HUES64 (cell line): ENCODE measurements around the gene PDXK.

ENCODE experiments used
- H3K27ac ChIP-seq: 2 replicates; pipeline ENCODE4 v1.7.0; 2013; ENCODE audit warnings: low read depth, low read length, inconsistent platforms
- H3K27me3 ChIP-seq: 2 replicates; pipeline ENCODE4 v1.6.1; 2013; ENCODE audit warnings: mild to moderate bottlenecking, low read length; ENCODE audit not compliant: insufficient read depth
- H3K36me3 ChIP-seq: 2 replicates; pipeline ENCODE4 v1.6.1; 2013; ENCODE audit warnings: mild to moderate bottlenecking, low read length; ENCODE audit not compliant: insufficient read depth
- H3K4me1 ChIP-seq: 2 replicates; pipeline ENCODE4 v1.6.1; 2013; ENCODE audit warnings: mild to moderate bottlenecking, low read length, moderate library complexity; ENCODE audit not compliant: insufficient read depth
- H3K4me3 ChIP-seq: 2 replicates; pipeline ENCODE4 v1.5.1; 2013; ENCODE audit warnings: mild to moderate bottlenecking, low read length, moderate library complexity
- H3K9ac ChIP-seq: 2 replicates; pipeline ENCODE4 v1.6.1; 2013; ENCODE audit warnings: mild to moderate bottlenecking, low read depth, low read length
- H3K9me3 ChIP-seq: 2 replicates; pipeline ENCODE4 v1.6.1; 2013; ENCODE audit warnings: low read depth, low read length; ENCODE audit not compliant: insufficient read depth
- WGBS: fragments of 150-250, 120-280 bp; methylation state at CpG from one replicate; pipeline ENCODE4 v1.1.7; 2013; ENCODE audit warnings: missing lambda C conversion rate; 5-methylcytosine and 5-hydroxymethylcytosine counted together

PDXK gene

DNA sequence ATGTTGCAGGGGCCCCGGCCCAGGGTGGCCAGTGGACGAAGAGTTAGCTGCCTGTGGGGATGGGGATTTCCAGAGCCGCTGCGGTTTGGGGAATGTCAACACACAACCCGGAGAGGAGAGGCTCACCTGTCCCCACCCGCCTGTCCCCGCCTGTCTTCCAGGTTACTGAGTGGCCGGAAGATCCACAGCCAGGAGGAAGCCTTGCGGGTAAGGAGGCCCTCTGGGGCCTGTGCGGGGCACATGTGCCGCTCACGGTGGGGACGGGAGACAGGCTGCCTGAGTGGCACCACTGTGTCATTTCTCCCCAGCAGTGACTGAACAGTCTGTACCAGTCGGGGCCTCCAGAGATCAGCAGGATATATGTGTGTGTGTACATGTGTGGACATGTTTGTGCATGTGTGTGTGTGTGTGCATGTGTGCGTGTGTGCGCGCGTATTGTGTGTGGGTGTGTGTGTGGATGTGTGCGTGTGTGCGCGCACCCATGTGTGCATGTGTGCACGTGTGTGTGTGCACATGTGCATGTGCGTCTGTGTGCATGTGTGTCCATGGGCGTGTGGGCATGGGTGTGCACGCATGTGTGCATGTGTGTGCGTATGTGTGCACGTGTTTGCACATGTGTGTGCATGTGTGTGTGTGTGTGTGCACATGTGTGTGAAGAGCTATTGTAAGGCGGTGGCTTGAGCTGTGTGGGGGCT, 31.6 kb downstream of the PDXK start:
- no peaks in the 10 kb centered on the region for H3K27me3 ChIP-seq
- no peaks in the 10 kb centered on the region for H3K9me3 ChIP-seq
- no peak overlapping the region for H3K27ac ChIP-seq
- H3K9ac ChIP-seq, result no peak overlapping the region
- H3K4me1 ChIP-seq, result no peaks in the 10 kb centered on the region
- peaks cover 66% of the 10 kb centered on the region for H3K36me3 ChIP-seq
- no peak overlapping the region for H3K4me3 ChIP-seq
- 90% methylated on average over 28 of the region's 28 CpGs for WGBS

DNA sequence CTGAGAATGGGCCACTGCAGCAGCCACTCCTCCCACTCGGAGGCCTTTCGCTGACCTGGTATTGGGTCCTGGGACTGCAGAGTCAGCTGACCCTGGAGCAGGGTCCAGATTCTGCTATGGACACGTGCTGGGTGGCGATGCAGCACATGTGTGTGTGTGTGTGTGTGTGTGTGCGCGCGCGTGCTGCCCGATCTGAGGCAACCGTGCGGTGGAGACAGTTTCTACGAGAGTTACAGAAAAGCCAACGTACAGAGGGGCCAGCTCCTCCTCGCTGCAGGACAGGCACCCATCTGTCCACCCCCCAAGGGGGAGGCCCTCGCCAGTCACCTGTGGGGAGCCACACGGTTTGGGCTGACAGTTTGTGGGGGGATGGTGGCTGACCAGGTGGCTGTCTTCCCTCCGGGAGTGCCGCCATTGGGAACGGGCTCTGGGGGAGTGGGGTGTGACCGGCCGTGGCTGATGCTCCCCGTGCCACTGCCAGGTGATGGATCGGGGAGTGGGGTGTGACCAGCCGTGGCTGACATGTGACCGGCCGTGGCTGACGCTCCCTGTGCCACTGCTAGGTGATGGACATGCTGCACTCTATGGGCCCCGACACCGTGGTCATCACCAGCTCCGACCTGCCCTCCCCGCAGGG, 33.1 kb downstream of the PDXK start:
- peaks cover 72% of the 10 kb centered on the region for H3K36me3 ChIP-seq
- H3K27me3 ChIP-seq, result no peaks in the 10 kb centered on the region
- 95% methylated on average over 31 of the region's 31 CpGs for WGBS
- H3K9me3 ChIP-seq, result no peaks in the 10 kb centered on the region
- no peak overlapping the region for H3K27ac ChIP-seq
- H3K4me3 ChIP-seq, result no peak overlapping the region
- H3K9ac ChIP-seq, result no peak overlapping the region
- no peaks in the 10 kb centered on the region for H3K4me1 ChIP-seq

DNA sequence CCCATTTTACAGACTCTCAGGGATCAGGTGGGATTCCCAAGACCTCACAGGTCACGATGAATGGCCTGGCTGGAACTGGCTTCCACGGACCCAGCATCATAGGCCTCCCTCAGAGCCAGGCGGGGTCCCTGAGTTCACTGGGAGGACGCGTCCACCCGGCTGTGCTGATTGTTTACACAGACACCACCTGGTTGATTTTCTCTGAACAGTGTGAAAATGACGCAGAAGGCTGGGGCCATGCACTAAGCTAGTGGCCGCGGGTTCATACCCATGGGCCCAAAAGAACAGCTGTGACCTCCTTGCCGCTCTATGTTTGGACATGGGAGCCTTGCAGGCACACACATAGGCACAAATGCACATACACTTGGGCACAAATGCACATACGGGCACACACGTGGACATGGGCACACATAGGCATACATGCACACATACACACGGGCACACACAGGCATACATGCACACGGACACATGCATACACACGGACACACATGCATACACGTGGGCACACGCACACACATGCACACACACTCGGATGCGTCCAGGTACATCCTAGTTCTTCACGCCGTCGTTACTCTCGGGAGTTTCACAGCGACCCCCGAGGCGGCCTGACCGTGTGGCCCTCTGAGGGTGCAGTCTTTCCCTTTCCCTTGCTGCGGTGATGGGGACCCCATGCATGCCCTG, 34.0 kb downstream of the PDXK start:
- no peaks in the 10 kb centered on the region for H3K9me3 ChIP-seq
- H3K27me3 ChIP-seq, result no peaks in the 10 kb centered on the region
- no peak overlapping the region for H3K9ac ChIP-seq
- no peaks in the 10 kb centered on the region for H3K4me1 ChIP-seq
- 96% methylated on average over 28 of the region's 28 CpGs for WGBS
- no peak overlapping the region for H3K4me3 ChIP-seq
- H3K36me3 ChIP-seq, result peaks cover 71% of the 10 kb centered on the region
- no peak overlapping the region for H3K27ac ChIP-seq

DNA sequence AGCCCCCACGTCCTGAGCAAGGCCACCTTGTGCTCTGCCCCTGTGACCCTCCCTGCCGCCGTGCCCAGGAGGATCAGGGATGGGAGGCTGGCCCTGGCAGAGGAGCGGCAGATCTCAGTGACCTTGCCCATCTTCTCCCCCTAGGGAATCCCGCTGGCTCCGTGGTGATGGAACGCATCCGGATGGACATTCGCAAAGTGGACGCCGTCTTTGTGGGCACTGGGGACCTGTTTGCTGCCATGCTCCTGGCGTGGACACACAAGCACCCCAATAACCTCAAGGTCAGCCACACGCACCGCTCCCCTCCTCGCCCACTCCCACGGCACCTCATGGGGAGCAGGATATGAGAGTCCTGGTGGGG, 34.5 kb downstream of the PDXK start:
- peaks cover 71% of the 10 kb centered on the region for H3K36me3 ChIP-seq
- H3K27me3 ChIP-seq, result no peaks in the 10 kb centered on the region
- no peak overlapping the region for H3K27ac ChIP-seq
- no peak overlapping the region for H3K9ac ChIP-seq
- H3K4me3 ChIP-seq, result no peak overlapping the region
- no peaks in the 10 kb centered on the region for H3K9me3 ChIP-seq
- WGBS, result 96% methylated on average over 16 of the region's 16 CpGs
- H3K4me1 ChIP-seq, result no peaks in the 10 kb centered on the region

DNA sequence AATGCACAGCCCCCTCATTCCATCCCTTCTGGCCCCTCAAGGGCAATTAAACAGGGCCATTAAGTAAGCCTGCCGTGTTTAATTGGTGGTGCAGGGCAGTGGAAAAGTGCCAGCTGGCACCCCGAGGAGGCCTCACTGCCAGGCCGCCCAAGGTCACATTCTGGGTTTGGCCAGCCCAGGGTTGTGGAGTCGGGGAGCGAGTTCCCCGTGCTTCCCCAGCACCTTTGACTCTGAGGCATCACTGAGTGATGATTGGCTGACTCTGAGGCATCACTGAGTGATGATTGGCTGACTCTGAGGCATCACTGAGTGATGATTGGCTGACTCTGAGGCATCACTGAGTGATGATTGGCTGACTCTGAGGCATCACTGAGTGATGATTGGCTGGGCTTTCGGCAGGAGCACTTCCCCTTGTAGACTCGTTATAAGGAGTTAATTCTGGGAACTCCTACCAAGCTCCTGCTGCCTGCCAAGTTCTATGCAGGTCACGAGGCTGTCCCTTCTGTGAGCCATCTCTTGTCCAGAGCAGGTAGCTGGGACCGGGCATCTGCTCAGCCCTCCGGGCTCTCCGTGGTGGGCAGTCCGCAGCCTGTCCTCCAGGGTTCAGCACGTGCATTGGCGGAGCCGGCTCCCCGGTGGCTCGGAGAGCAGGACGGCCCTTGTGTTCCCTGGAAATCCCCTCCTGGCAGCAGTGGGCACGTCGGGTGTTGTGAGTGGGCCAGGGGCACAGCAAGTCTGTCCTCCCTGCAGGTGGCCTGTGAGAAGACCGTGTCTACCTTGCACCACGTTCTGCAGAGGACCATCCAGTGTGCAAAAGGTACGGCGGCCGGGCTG, 36.2 kb downstream of the PDXK start:
- WGBS, result 93% methylated on average over 26 of the region's 26 CpGs
- Histone ChIP-seq H3K4me3 (no peak overlapping the region), H3K36me3 (peaks cover 75% of the 10 kb centered on the region), H3K4me1 (no peaks in the 10 kb centered on the region), H3K27ac (no peak overlapping the region), H3K9ac (no peak overlapping the region), H3K27me3 (no peaks in the 10 kb centered on the region), H3K9me3 (no peaks in the 10 kb centered on the region)

DNA sequence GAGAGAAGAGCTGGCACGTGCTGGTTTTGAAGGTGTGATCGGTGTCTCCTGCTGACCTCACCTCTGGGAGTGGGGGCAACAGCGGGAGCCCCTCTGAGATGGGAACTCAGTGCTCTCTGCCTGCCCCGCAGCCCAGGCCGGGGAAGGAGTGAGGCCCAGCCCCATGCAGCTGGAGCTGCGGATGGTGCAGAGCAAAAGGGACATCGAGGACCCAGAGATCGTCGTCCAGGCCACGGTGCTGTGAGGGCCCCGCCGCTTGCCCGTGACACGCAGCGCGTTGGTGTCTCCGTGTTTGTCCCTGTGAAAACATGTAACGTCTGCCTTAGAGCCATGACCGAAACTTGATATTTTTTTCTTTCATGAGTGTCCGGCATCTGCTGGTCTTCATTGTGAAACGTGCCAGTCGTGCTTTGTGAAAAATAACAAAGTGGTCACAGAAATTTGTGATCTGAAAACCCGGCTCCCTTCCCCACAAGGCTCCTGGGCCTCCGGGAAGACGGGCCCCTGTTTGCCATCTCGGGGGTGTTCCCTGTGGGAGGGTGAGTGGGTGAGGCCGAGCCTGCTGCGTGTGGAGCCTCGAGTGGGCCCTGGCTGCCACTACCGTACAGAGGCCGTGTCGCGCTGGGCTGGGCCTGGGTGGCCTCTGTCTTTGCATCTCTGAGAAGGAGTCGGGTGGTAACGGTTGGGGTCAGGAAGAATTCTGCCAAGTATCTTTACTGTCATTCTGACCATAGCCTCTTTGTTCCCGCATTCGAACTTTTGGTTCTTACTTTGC, 37.1 kb downstream of the PDXK start:
- H3K27me3 ChIP-seq, result no peaks in the 10 kb centered on the region
- H3K36me3 ChIP-seq, result peaks cover 68% of the 10 kb centered on the region
- no peaks in the 10 kb centered on the region for H3K4me1 ChIP-seq
- no peak overlapping the region for H3K27ac ChIP-seq
- 96% methylated on average over 37 of the region's 37 CpGs for WGBS
- H3K4me3 ChIP-seq, result no peak overlapping the region
- H3K9me3 ChIP-seq, result no peaks in the 10 kb centered on the region
- no peak overlapping the region for H3K9ac ChIP-seq

DNA sequence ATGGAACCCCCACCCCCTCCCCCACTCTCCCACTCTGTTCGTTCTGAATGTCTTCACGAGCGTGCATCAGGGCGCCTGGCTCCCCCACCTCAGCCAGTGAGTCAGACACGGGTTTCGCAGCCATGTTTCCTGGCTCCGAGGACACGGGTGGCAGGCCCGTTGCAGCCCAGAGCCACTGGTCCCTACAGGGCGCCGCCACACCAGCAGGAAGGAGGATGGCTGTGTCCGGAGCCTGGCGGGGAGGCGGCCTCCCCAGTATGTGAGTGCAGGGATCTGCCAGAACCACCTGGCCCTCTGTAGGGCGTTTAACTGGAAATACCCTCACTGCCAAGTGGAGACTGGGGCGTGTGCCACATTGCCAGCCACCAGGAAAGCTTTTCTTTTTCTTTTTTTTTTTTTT, 38.7 kb downstream of the PDXK start:
- H3K9ac ChIP-seq, result no peak overlapping the region
- WGBS, result 95% methylated on average over 16 of the region's 16 CpGs
- H3K27me3 ChIP-seq, result no peaks in the 10 kb centered on the region
- H3K4me1 ChIP-seq, result no peaks in the 10 kb centered on the region
- no peak overlapping the region for H3K27ac ChIP-seq
- H3K4me3 ChIP-seq, result no peak overlapping the region
- no peaks in the 10 kb centered on the region for H3K9me3 ChIP-seq
- peaks cover 61% of the 10 kb centered on the region for H3K36me3 ChIP-seq

DNA sequence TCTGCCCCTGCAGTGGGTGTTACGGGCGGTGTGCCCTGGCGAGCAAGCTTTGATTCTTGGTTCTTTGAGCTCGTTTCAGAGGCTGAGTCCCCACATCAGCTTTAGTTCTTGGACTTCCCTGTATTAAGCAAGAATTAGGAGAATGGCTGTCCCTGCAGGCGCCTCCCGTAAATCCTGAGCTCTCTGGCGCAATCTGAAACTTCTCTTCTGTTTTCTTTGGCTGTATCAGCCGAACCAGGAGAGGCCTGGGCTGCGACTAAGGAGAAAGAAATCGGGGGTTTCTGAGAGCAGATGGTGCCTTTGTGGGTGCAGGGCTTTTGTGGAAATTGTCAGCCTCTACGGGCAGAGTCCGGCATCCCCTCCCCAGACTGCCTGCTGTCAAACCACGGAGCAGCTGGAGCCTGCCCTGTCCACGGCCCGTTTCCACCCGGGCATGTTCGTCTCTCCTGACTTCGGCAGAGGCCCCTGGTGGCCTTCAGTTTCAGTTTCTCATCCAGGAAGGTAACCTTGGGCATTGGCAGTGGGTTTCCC, 39.2 kb downstream of the PDXK start:
- no peak overlapping the region for H3K4me3 ChIP-seq
- H3K36me3 ChIP-seq, result peaks cover 59% of the 10 kb centered on the region
- no peaks in the 10 kb centered on the region for H3K9me3 ChIP-seq
- no peak overlapping the region for H3K9ac ChIP-seq
- H3K27ac ChIP-seq, result no peak overlapping the region
- WGBS, result 97% methylated on average over 18 of the region's 18 CpGs
- H3K27me3 ChIP-seq, result no peaks in the 10 kb centered on the region
- no peaks in the 10 kb centered on the region for H3K4me1 ChIP-seq

DNA sequence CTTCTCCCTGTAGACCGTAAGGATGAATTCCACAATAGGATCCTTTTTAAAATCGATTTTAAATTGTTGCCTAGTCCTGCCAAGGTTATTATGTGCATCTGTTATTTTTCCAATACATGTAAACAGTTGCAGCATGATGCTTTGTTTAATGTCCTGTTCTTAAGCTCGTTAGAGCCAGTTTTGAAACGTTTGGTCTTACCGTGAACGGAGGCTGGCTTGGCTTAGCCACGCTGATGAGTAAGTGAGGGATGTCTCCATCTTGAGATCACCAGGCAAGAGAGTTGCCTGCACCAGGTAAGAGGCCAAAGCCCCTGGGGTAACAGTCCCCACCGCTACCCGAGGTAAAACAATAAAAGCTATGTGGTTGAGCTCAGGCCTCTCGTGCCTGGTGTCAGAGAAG, 39.9 kb downstream of the PDXK start:
- no peaks in the 10 kb centered on the region for H3K4me1 ChIP-seq
- H3K36me3 ChIP-seq, result peaks cover 55% of the 10 kb centered on the region
- no peak overlapping the region for H3K27ac ChIP-seq
- H3K4me3 ChIP-seq, result no peak overlapping the region
- no peak overlapping the region for H3K9ac ChIP-seq
- no peaks in the 10 kb centered on the region for H3K27me3 ChIP-seq
- H3K9me3 ChIP-seq, result no peaks in the 10 kb centered on the region
- 93% methylated on average over 10 of the region's 10 CpGs for WGBS

DNA sequence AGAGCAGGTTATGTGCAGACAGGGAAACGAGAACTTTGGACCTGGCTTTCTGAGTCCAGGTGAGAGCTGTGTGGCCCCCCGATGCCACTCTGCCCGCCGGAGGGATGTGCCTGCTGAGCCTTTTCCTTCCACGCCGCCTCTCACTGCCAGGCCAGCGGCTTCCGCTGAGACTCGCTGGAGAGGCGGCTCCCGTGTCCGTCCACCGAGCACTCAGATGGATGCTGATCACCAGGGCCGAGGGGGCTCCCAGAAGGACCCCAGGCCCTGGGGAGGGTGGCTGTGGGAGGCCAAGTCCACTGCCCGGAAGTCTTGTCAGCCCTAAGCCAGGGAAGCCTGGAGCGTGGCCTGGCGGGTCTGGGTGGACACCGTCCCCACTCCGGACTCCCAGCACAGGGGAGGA, 40.7 kb downstream of the PDXK start:
- H3K36me3 ChIP-seq, result peaks cover 47% of the 10 kb centered on the region
- WGBS, result 94% methylated on average over 19 of the region's 19 CpGs
- H3K9ac ChIP-seq, result no peak overlapping the region

More for the DNA sequence above, 40.7 kb downstream of the PDXK start:
- H3K4me1 ChIP-seq, result no peaks in the 10 kb centered on the region
- H3K4me3 ChIP-seq, result no peak overlapping the region
- no peaks in the 10 kb centered on the region for H3K27me3 ChIP-seq
- H3K27ac ChIP-seq, result no peak overlapping the region
- H3K9me3 ChIP-seq, result no peaks in the 10 kb centered on the region
